GM19397 (cell line): Measurements from ENCODE around the gene FBXO21.

Experiments
- ATAC-seq: cut with Tn5 transposase; IDR thresholded peaks from one replicate; pipeline ENCODE4 v1.9.1; 2021; ENCODE audit warnings: mild to moderate bottlenecking, moderate library complexity; ENCODE audit not compliant: unreplicated experiment

Gene FBXO21

GRCh38 chr12:117141097-117141898 lies 49.0 kb downstream of the FBXO21 start:
- ATAC-seq: no peak

GRCh38 chr12:117140397-117141096 lies 49.7 kb downstream of the FBXO21 start:
- no peak for ATAC-seq

GRCh38 chr12:117139025-117139717 lies 51.1 kb downstream of the FBXO21 start:
- ATAC-seq: no peak

- ATAC-seq: no peak
Measured at GRCh38 chr12:117134721-117135120, 55.5 kb downstream of the FBXO21 start.

- ATAC-seq: no peak
Measured at GRCh38 chr12:117134059-117134458, 56.2 kb downstream of the FBXO21 start.

GRCh38 chr12:117130801-117131200 lies 59.5 kb downstream of the FBXO21 start:
- no peak for ATAC-seq

- no peak for ATAC-seq
Measured at GRCh38 chr12:117129391-117129790, 60.9 kb downstream of the FBXO21 start.

GRCh38 chr12:117127933-117128823 lies 62.1 kb downstream of the FBXO21 start:
- ATAC-seq: no peak

- ATAC-seq: no peak
Measured at GRCh38 chr12:117126335-117126734, 63.9 kb downstream of the FBXO21 start.

- ATAC-seq: no peak
Measured at GRCh38 chr12:117125767-117126166, 64.5 kb downstream of the FBXO21 start.

- ATAC-seq: no peak
Measured at GRCh38 chr12:117125272-117125613, 65.0 kb downstream of the FBXO21 start.

GRCh38 chr12:117124421-117125271 lies 65.6 kb downstream of the FBXO21 start:
- no peak for ATAC-seq

- ATAC-seq: no peak
Measured at GRCh38 chr12:117121441-117121840, 68.8 kb downstream of the FBXO21 start.

GRCh38 chr12:117120787-117121186 lies 69.5 kb downstream of the FBXO21 start:
- no peak for ATAC-seq

GRCh38 chr12:117119592-117120198 lies 70.6 kb downstream of the FBXO21 start:
- ATAC-seq: no peak

GRCh38 chr12:117118838-117119591 lies 71.3 kb downstream of the FBXO21 start:
- no peak for ATAC-seq

- no peak for ATAC-seq
Measured at GRCh38 chr12:117114784-117115183, 75.5 kb downstream of the FBXO21 start.

GRCh38 chr12:117113231-117113630 lies 77.0 kb downstream of the FBXO21 start:
- ATAC-seq: no peak
